GM18873 (cell line): ENCODE measurements around the gene SLC4A2.
A peak's percentile ranks its signal among the peaks of the same experiment; 100 is the strongest.
"Not testable (repeated sequence)": the region's sequence is repeated elsewhere in the genome, so short reads cannot be mapped to it uniquely, and the experiment has no call there.

ENCODE experiments used
- ATAC-seq: cut with Tn5 transposase; IDR thresholded peaks from one replicate; pipeline ENCODE4 v1.9.1; 2021; ENCODE audit warnings: mild to moderate bottlenecking, moderate library complexity, moderate number of reproducible peaks; ENCODE audit not compliant: unreplicated experiment, low FRiP score

The SLC4A2 gene

GRCh38 chr7:151024435-151025056 lies 34.8 kb upstream of the SLC4A2 start, which contains the start of gene ATG9B:
TSS of gene ATG9B (minus strand) at chr7:151024494. CDS start at chr7:151024423, 71 bp downstream.
- no peak for ATAC-seq

- ATAC-seq: no peak
These were observed 33.3 kb upstream of the SLC4A2 start for GRCh38 chr7:151025924-151026671.

- ATAC-seq: not testable (repeated sequence)
These were observed 32.3 kb upstream of the SLC4A2 start for GRCh38 chr7:151026771-151027727.

- not testable (repeated sequence) for ATAC-seq
These were observed 31.7 kb upstream of the SLC4A2 start for GRCh38 chr7:151027728-151028130.

GRCh38 chr7:151028131-151028947 lies 31.1 kb upstream of the SLC4A2 start, which contains the start of gene ABCB8:
TSS of gene ABCB8 (plus strand) at chr7:151028450. CDS start at chr7:151028516, 66 bp downstream.
- ATAC-seq: peak; percentile 97

GRCh38 chr7:151028948-151029501 lies 30.4 kb upstream of the SLC4A2 start:
- no peak for ATAC-seq

- ATAC-seq: no peak
These were observed 28.4 kb upstream of the SLC4A2 start for GRCh38 chr7:151031011-151031410.

GRCh38 chr7:151032936-151033863 lies 26.2 kb upstream of the SLC4A2 start:
- no peak for ATAC-seq

- no peak for ATAC-seq
These were observed 25.5 kb upstream of the SLC4A2 start for GRCh38 chr7:151033864-151034249.

GRCh38 chr7:151034312-151035025 lies 24.9 kb upstream of the SLC4A2 start:
- no peak for ATAC-seq

GRCh38 chr7:151035026-151035717 lies 24.2 kb upstream of the SLC4A2 start:
- ATAC-seq: no peak

- no peak for ATAC-seq
These were observed 23.5 kb upstream of the SLC4A2 start for GRCh38 chr7:151035902-151036301.

- ATAC-seq: no peak
These were observed 20.2 kb upstream of the SLC4A2 start for GRCh38 chr7:151038951-151039849.

GRCh38 chr7:151039850-151040548 lies 19.4 kb upstream of the SLC4A2 start:
- ATAC-seq: no peak

- ATAC-seq: no peak
These were observed 18.6 kb upstream of the SLC4A2 start for GRCh38 chr7:151040616-151041375.
